AG09309 (cell line): ENCODE results near the gene AOPEP.

Experiments
- DNase-seq: peaks from one replicate; pipeline ENCODE4 v3.0.0-alpha.2; 2010; ENCODE audit warnings: low read depth
- H3K4me3 ChIP-seq: 2 replicates; pipeline ENCODE4 v1.5.1; 2011; ENCODE audit warnings: mild to moderate bottlenecking, low read depth, low read length, moderate library complexity; ENCODE audit not compliant: control insufficient read depth
- TF ChIP-seq, protein P1 (sequence below): IDR thresholded peaks from 2 replicates; pipeline ENCODE4 v1.5.1; 2011; ENCODE audit warnings: mild to moderate bottlenecking, low read depth, low read length, inconsistent platforms; ENCODE audit not compliant: insufficient read depth, control insufficient read depth; ENCODE audit errors: missing control alignments

AOPEP gene

GRCh38 chr9:94685359-94685758 lies 41.1 kb upstream of the AOPEP start:
- TF ChIP-seq, protein P1, sequence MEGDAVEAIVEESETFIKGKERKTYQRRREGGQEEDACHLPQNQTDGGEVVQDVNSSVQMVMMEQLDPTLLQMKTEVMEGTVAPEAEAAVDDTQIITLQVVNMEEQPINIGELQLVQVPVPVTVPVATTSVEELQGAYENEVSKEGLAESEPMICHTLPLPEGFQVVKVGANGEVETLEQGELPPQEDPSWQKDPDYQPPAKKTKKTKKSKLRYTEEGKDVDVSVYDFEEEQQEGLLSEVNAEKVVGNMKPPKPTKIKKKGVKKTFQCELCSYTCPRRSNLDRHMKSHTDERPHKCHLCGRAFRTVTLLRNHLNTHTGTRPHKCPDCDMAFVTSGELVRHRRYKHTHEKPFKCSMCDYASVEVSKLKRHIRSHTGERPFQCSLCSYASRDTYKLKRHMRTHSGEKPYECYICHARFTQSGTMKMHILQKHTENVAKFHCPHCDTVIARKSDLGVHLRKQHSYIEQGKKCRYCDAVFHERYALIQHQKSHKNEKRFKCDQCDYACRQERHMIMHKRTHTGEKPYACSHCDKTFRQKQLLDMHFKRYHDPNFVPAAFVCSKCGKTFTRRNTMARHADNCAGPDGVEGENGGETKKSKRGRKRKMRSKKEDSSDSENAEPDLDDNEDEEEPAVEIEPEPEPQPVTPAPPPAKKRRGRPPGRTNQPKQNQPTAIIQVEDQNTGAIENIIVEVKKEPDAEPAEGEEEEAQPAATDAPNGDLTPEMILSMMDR = no peak
- no peak overlapping the region for H3K4me3 ChIP-seq
- DNase-seq = no peak

GRCh38 chr9:94687451-94687850 lies 39.0 kb upstream of the AOPEP start:
- TF ChIP-seq, protein P1 = no peak
- H3K4me3 ChIP-seq = no peak overlapping the region
- no peak for DNase-seq

- DNase-seq = no peak
- TF ChIP-seq, protein P1 = no peak
- H3K4me3 ChIP-seq = no peak overlapping the region
Measured at GRCh38 chr9:94690344-94690743, 36.2 kb upstream of the AOPEP start.

DNA sequence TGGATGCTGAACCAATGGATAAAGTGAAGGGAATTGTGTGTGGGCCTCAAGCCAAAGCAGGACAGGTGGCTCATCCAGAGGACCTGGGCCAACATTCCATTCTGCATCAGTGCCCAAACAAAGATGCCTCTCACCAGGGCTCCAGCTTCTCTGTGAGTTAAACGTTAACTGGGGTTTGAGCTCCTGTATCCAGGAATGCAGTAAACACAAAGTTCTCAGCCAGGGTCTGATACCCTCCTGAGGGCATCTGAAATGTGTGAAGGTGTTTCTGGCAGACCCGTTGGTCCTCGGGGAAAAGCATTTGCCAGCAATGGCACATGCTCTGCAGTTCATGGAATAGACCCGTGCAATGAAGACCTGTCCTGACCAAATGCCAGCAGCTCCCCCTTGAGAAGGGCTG lies 33.9 kb upstream of the AOPEP start:
- TF ChIP-seq, protein P1 = no peak
- no peak for DNase-seq
- H3K4me3 ChIP-seq = no peak overlapping the region

DNA sequence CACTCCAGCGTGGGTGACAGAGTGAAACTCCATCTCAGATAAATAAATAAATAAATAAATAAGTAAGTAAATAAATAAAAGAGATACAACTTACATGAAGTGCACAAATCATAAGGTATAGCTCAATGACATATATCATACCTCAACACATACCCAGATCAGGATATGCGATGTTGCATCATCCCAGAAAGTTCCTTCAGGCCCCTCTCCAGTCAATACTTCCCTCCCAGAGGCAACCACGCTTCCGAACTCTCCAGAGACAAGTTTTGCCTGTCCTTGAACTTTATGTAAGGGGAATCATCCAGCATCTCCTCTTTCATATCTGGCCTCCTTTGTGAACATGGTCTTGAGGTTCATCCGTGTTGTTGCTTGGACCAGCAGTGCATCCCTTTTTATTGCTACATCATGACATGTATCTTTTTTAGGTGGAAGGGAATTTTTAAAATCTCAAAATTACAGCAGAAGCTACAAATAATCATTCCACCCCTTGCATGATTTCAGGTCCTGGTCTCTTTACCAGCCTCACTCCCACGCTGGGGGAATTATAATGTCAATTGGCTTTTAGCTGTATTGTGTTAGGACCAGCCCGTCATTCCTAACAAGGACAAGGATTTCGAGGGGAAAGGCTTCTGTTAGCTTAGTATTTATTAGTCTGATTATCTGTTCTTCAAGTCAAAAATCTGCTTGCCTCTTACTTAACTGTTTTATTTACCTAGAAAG lies 32.9 kb upstream of the AOPEP start:
- DNase-seq = no peak
- TF ChIP-seq, protein P1 = no peak
- H3K4me3 ChIP-seq = no peak overlapping the region

DNA sequence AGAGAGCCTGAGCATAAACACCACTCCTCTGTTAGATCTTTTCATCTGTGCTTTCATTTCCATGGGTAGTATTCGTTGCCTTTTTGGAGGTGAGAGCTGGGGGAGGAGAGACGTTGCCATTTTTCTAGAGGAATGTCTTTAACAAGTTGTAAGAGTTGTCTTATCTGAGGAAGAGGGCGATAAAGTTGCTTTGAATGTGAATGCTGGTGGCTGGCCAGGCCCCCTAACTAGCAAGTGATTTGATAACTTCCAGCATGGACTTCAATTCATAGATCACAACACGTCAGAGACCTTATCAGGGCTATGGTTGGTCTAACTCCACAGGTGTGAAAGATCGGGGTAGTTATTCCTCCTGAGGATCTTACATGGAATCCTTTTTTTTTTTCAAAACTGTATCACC lies 30.0 kb upstream of the AOPEP start:
- no peak for DNase-seq
- TF ChIP-seq, protein P1 = no peak
- H3K4me3 ChIP-seq = no peak overlapping the region

DNA sequence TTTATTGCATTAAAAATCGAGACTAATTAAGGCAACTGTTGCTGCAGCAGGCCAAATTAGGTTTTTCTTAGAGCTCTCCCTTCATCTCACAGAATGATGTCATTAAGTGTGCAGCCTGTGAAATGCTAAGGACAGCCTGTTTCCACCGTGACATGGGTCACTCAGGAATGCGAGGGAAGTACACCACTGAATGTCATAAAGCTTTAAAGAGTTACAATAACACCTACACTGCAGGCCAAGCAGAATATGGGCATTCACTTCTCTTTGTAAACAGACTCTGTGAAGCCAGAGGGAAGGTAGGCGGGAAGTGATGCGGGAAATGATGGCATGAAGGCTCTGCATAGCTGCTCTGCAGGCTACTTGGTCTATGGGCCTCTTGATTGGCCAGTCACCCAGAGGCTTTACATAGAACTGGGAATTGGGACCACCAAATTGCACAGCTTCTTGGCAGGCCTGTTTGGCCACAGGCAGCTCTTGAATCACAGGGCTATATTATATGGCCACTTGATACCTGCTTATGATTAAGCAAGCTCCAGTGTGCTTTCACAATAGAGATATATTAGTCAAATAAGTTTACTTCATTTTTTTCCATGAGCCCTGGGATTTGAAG lies 28.4 kb upstream of the AOPEP start:
- TF ChIP-seq, protein P1 = no peak
- DNase-seq = no peak
- H3K4me3 ChIP-seq = no peak overlapping the region
